HepG2 (cell line): ENCODE results near the gene CTNNA1. TPM values are rescaled to one million over a fixed set of nuclear protein-coding genes. Genes with fewer than 3 reads are reported as not detected.

Experiments
- ATAC-seq: fragments of 200-7000 bp; cut with Tn5 transposase; 3 replicates; pipeline ENCODE4 v1.9.1; 2020; ENCODE audit warnings: mild to moderate bottlenecking, moderate library complexity
- BruUV-seq: library from RNA; stranded (reverse); fragments of 400-500 nt; replicated peaks from 2 replicates; lab custom pipeline; 2021; lab: Mats Ljungman, UMichigan
- CTCF ChIA-PET: fragments of 300-600 bp; formaldehyde crosslinking; extraction: SDS; loops from one replicate; lab custom pipeline; 2021; ENCODE audit warnings: low total read pairs, inconsistent platforms, low intra/inter-chr PET ratio; lab: Yijun Ruan, JAX
- POLR2A ChIA-PET: fragments of 350-600 bp; sonication (Branson Sonifier 250); formaldehyde crosslinking; loops from one replicate; lab custom pipeline; 2020; ENCODE audit warnings: antibody characterized with exemption, inconsistent platforms; lab: Yijun Ruan, JAX
- DNase-seq: peaks from one replicate; pipeline ENCODE4 v3.0.0-alpha.2; 2015; ENCODE audit warnings: low spot score
- FAIRE-seq: peaks from 3 replicates; lab custom pipeline; 2011; peaks lifted over from hg19 to GRCh38; lab: Jason Lieb, UNC
- H2AFZ ChIP-seq: one replicate; pipeline ENCODE4 v1.6.1; 2011; ENCODE audit warnings: low read length, inconsistent platforms
- H3K27ac ChIP-seq: fragments of 300-600 bp; 3 replicates; pipeline ENCODE4 v1.8.0; 2011; ENCODE audit warnings: mixed run types, mild to moderate bottlenecking, mixed read lengths, low read length, inconsistent platforms; ENCODE audit not compliant: insufficient read depth; ENCODE audit errors: extremely low read length
- H3K27me3 ChIP-seq, 2 experiments: fragments of 200-600 bp in 1 of 2; 2 replicates in 1 of 2; 3 replicates in 1 of 2; pipeline versions ENCODE4 v1.6.0 to v1.8.0; 2011; ENCODE audit warnings: low read length in 2 of 2, mild to moderate bottlenecking in 2 of 2, moderate library complexity in 2 of 2, inconsistent platforms in 1 of 2; ENCODE audit not compliant: insufficient read depth in 2 of 2, control insufficient read depth in 1 of 2
- H3K36me3 ChIP-seq, 2 experiments: fragments of 200-600 bp in 1 of 2; replicated peaks in 1 of 2; 2 replicates in 1 of 2; 3 replicates in 1 of 2; pipeline versions ENCODE4 v1.5.1 to v1.8.0; 2011; ENCODE audit warnings: low read length in 2 of 2, inconsistent platforms in 1 of 2; ENCODE audit not compliant: insufficient read depth in 2 of 2, control insufficient read depth in 1 of 2
- H3K4me1 ChIP-seq: 2 replicates; pipeline ENCODE4 v1.5.1; 2012; ENCODE audit warnings: low read length, inconsistent platforms; ENCODE audit not compliant: insufficient read depth
- H3K4me2 ChIP-seq: 2 replicates; pipeline ENCODE4 v1.6.0; 2011; ENCODE audit warnings: low read depth, low read length, inconsistent platforms
- H3K4me3 ChIP-seq, 3 experiments: fragments of 200-600 bp in 1 of 3; sonication (generic), shearing (Covaris generic) in 1 of 3; replicated peaks in 1 of 3; 2 replicates each; pipeline ENCODE4 v1.5.1; 2011 to 2016; ENCODE audit warnings: low read length in 3 of 3, inconsistent platforms in 2 of 3, low read depth in 2 of 3, mild to moderate bottlenecking in 2 of 3, control low read depth in 1 of 3, mixed read lengths in 1 of 3; ENCODE audit not compliant: insufficient read depth in 1 of 3
- H3K79me2 ChIP-seq: one replicate; pipeline ENCODE4 v1.6.1; 2011; ENCODE audit warnings: low read length, inconsistent platforms; ENCODE audit not compliant: insufficient read depth
- H3K9ac ChIP-seq: 2 replicates; pipeline ENCODE4 v1.6.0; 2011; ENCODE audit warnings: mild to moderate bottlenecking, low read depth, low read length, inconsistent platforms; ENCODE audit not compliant: insufficient read depth
- H3K9me3 ChIP-seq: 2 replicates; pipeline ENCODE4 v1.5.1; 2012; ENCODE audit warnings: mild to moderate bottlenecking, low read length
- H4K20me1 ChIP-seq: 2 replicates; pipeline ENCODE4 v1.6.0; 2011; ENCODE audit warnings: inconsistent platforms, mild to moderate bottlenecking, low read length, moderate library complexity; ENCODE audit not compliant: insufficient read depth
- FOXO4 ChIP-seq: sonication (generic); formaldehyde crosslinking; conservative IDR thresholded peaks from 2 replicates; pipeline ENCODE4 v1.8.1; 2023; ENCODE audit warnings: missing genetic modification reagents
- KDM5A ChIP-seq: fragments of 200-600 bp; sonication (generic); IDR thresholded peaks from 2 replicates; pipeline ENCODE4 v1.7.0; 2018; ENCODE audit warnings: antibody characterized with exemption, mild to moderate bottlenecking, low read length, borderline replicate concordance
- MBNL3 ChIP-seq: fragments of 250-450 bp; sonication (Bioruptor Pico); conservative IDR thresholded peaks from 2 replicates; pipeline ENCODE4 v1.8.0; 2022; ENCODE audit warnings: mild to moderate bottlenecking, inconsistent platforms
- ONECUT2 ChIP-seq: sonication (generic); formaldehyde crosslinking; IDR thresholded peaks from 2 replicates; pipeline ENCODE4 v1.4.0; 2020; ENCODE audit warnings: missing genetic modification reagents
- PRDM15 ChIP-seq: sonication (generic); formaldehyde crosslinking; IDR thresholded peaks from 2 replicates; pipeline ENCODE4 v1.4.0; 2020; ENCODE audit warnings: missing genetic modification reagents
- RELA ChIP-seq: sonication (generic); formaldehyde crosslinking; IDR thresholded peaks from 2 replicates; pipeline ENCODE4 v1.4.0; 2020; ENCODE audit warnings: missing genetic modification reagents
- TBL1XR1 ChIP-seq: fragments of 150-350 bp; IDR thresholded peaks from 2 replicates; pipeline ENCODE4 v1.6.1; 2014; ENCODE audit warnings: borderline replicate concordance, low read length; ENCODE audit not compliant: partially characterized antibody
- TRAFD1 ChIP-seq: sonication (generic); formaldehyde crosslinking; IDR thresholded peaks from 2 replicates; pipeline ENCODE4 v1.5.1; 2020; ENCODE audit warnings: missing genetic modification reagents, mild to moderate bottlenecking, borderline replicate concordance
- ZNF441 ChIP-seq: sonication (generic); formaldehyde crosslinking; IDR thresholded peaks from 2 replicates; pipeline ENCODE4 v1.7.0; 2021; ENCODE audit warnings: missing genetic modification reagents, borderline replicate concordance
- WGBS: methylation state at CpG from one replicate; pipeline ENCODE4 v1.1.6; 2017; ENCODE audit warnings: low lambda C conversion rate; 5-methylcytosine and 5-hydroxymethylcytosine counted together
- in situ Hi-C: cut with HindIII; loops from 2 replicates; pipeline ENCODE4 v1.10.0; 2017; ENCODE audit warnings: low pct_unique_long_range_greater_than_20kb; ENCODE audit not compliant: extremely low pct_ligation_motif_present
- intact Hi-C: fragments of 100-400 bp; cut with micrococcal nuclease; formaldehyde crosslinking; loops from one replicate; pipeline ENCODE4 v1.10.0; 2022; ENCODE audit not compliant: unreplicated experiment
- polyA plus RNA-seq, 8 experiments: library from polyadenylated mRNA; depleted of rRNA in 3 of 8; stranded (reverse) in 7 of 8; unstranded in 1 of 8; fragments of >200 nt; fragmentation: Illumina TruSeq in 4 of 8; extraction: Trizol in 4 of 8; gene quantifications; 2 replicates each; pipeline versions ENCODE4 v1.2.1 to v1.2.3, GENCODE V29; 2011 to 2016; ENCODE audit warnings: low read depth in 4 of 8, missing spikeins in 1 of 8, mixed read lengths in 1 of 8; ENCODE audit not compliant: insufficient read depth in 1 of 8
- total RNA-seq, 5 experiments: library from RNA; depleted of rRNA; stranded (reverse); fragments of >200 nt; fragmentation: Illumina TruSeq; extraction: Trizol; gene quantifications; 2 replicates each; pipeline ENCODE4 v1.2.3, GENCODE V29; 2016; ENCODE audit warnings: low read depth in 1 of 5

Gene CTNNA1
- total and polyA plus RNA-seq, 2 of the 13 experiments (the other 11 are each of a cell fraction or from before 2014, with no cell fraction given), result 66.8 to 162 TPM

- Histone ChIP-seq H3K36me3 (no peaks in the 10 kb centered on the region), H3K27me3 (no peaks in the 10 kb centered on the region; a peak in 1 of 5 replicates), H3K9ac (no peak overlapping the region), H3K4me3 (0 out of 6 replicates have a peak overlapping the region, but pooled peaks of 1 of the 3 experiments have one; percentile 18), H2AFZ (no peak overlapping the region), H3K27ac (no peak overlapping the region), H4K20me1 (no peaks in the 10 kb centered on the region), H3K4me2 (peak overlapping the region; percentile 59; the same call in 1 of the 2 replicates), H3K79me2 (no peaks in the 10 kb centered on the region), H3K9me3 (no peaks in the 10 kb centered on the region), H3K4me1 (peaks cover 57% of the 10 kb centered on the region)
- ATAC-seq, result no peak
- ChIA-PET CTCF (no interaction called here), POLR2A (no interaction called here)
- no peak for FAIRE-seq
- intact Hi-C loops, result no loop called here
- no peak for DNase-seq
- BruUV-seq, result no TSS peak
- 42% methylated on average over 10 of the region's 10 CpGs for WGBS
- TF ChIP-seq MBNL3 (CRISPR knock-in tag) (no peak), RELA (no peak), PRDM15 (CRISPR knock-in tag) (no peak), TBL1XR1 (no peak), ONECUT2 (CRISPR knock-in tag) (no peak), FOXO4 (CRISPR knock-in tag) (no peak), KDM5A (no peak), TRAFD1 (CRISPR knock-in tag) (no peak), ZNF441 (CRISPR knock-in tag) (no peak)
- in situ Hi-C loops, result no loop called here
Measured at GRCh38 chr5:138722544-138723177, 30.6 kb upstream of the CTNNA1 start.
